Islet of Langerhans (tissue), 1 donor: ENCODE results near the gene RETREG2.

Source experiments
- FAIRE-seq: peaks from one replicate; lab custom pipeline; 2011; peaks lifted over from hg19 to GRCh38; lab: Jason Lieb, UNC

Gene RETREG2

DNA sequence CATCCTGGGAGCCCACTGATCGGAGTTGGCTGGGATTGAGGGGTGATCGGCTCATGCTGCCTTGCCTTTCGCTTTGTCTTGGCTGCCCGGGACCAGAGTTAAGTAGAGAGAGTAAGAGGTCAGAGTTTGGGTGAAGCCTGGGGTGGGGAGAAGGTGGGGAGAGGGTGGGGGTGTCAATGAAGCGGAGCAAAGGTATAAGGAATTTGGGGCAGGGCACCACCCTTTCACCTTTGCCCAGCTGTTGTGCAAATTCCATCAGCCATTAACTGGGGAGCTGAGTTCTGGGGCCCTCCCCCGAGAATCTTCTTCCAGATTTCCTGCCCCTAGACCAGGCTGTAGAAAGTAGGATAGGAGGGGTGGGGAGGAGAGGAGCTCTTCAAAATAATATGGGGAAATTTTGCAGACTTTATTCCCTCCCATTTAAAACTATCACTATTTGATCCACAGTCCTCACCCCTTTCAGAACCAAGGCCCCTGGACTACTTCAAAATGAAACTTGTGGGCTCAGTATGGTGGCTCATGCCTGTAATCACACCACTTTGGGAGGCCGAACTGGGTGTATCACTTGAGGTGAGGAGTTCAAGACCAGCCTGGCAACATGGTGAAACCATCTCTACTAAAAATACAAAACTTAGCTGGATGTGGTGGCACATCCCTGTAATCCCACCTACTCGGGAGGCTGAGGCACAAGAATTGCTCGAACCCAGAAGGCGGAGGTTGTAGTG lies 8.0 kb upstream of the RETREG2 start, which contains the start of gene SLC23A3:
SLC23A3 (minus strand) TSS at position 100 of the 725 bp plus-strand sequence; CDS start at position 55, 45 bp downstream.
- FAIRE-seq = no peak

DNA sequence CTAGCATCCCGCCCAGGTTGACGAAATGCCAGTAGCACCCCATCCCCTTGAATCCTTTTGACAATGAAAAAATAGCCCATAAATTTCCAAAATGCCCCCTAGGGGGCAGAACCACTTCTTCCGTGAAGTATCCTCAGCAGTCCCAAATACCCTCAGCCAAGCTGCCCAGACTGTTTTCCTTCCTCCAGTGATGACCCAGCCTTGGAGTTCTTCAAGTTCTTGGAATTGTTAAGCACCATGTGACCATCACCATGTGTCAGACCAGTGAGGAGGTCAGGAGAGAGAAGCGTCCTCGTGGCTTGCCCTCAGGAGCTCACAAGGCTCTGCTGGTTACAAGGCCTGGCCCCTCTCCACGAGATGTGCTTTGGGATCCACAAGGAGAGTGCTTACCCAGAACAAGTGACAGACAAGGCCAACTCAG lies 6.8 kb upstream of the RETREG2 start:
- FAIRE-seq = no peak

DNA sequence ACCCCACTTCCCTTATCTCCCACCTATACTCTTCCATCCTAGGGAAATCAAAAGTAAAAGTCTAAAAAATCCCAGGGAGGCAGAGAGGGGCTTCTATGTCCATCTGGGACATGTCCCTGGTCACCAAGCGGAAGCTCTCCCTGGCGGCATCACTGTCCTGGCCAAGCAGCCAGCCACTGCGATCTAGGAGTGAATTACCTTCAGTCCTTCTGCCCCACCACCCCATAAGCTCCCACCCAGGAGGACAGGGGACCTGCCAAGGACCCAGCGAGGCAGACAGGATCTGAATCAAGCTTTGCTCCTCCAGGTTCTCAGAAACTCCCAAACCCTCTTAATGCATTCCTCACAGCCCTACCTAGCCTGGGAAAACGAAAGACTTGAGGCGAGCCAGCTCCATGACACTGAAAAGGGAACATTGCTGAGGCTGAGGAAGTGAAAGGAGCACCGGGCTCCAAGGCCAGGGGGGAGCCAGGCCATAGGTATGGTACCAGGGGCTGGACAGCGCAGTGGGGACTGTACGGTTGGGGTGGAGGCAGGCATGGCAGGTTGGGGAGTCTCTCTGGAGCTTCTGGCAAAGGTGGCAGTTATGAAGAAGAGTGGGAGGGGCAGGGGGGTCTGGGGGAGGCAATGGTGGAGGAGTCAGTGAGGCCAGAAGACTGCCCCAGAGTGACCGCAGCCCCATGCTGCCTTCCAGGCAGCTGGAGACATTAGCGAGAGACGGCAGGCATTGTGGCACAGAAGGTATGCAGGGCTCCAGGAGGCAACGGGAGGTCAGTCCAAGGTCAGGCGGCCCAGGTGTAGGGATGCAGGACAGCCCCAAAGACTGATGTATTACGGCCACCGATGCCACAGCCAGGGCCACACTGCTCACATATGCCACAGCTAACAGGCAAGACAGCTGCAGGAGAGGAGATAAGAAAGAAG lies 5.6 kb upstream of the RETREG2 start:
- FAIRE-seq = no peak

DNA sequence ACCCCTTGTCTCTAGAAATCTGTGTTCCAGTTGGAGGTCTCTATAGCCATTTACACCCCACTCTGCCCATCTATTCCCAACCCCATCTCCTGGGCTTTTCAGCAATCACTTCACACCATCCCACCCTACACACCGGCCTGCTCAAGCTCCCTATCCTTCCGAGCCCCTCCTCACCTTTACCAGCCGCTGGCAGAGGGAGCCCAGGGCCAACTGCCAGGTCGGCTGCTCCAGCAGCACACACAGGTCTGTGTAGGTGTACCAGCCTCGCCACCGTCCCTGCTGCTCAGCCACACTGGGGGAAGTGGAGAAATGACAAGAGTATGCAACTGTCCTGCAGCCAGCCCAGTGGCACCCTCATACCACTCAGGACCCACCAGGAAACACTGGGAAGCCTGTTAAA lies 4.9 kb upstream of the RETREG2 start:
- FAIRE-seq = no peak

DNA sequence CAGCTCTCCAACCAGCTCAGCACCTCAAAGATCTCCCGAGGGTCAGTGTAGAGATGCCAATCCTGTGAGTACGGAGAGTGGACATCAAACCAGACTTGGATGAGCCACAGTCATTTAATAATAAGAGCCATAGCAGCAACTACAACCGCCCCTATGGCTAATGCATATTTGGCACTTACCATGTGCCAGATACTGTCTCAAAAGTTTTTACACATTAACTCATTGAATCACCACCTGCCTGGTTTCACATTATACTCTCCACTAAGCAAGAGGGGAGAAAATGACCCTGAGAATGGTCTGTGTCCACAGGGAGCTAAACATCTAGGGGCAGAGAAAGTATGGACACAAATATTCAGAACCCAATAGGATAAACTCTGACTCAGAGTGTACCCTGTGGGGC lies 3.9 kb upstream of the RETREG2 start:
- FAIRE-seq = no peak

DNA sequence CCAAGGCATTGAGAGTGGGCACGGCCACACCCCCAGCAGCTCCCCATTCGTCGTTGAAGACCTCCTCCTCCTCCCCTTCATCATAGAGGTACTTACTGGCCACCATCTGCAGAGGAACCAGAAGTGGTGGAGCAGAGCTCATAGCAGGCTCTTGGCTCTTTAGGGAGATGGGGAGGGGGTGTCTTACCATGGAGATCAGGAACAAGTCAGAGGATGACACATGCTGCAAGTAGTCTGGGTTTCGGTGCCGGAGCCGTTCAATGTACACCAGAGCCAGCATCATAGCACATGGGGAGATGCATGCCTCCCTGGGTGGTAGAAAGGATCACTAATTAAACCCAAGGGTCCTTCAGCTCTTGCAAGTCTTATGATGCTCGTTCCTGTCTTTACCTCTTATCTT lies 3.3 kb upstream of the RETREG2 start:
- FAIRE-seq = no peak

DNA sequence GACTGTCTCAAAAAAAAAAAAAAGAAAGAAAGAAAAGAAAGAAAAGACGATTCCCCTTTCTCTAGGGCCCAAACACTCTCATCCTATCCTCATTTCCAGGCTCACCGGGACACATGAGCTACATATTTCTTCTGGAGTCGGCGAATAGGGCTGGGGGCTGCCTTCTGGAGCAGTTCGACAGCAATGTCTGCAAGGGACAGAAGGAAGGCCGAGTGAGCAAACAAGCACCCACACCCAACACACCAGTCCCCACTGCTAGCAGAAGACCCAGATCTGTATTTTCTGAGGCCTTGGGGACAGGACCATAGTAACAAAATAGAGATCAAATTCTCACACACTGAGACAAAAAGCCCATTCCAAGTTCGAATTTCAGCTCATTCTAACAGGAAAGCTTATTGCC lies 2.6 kb upstream of the RETREG2 start:
- no peak for FAIRE-seq

DNA sequence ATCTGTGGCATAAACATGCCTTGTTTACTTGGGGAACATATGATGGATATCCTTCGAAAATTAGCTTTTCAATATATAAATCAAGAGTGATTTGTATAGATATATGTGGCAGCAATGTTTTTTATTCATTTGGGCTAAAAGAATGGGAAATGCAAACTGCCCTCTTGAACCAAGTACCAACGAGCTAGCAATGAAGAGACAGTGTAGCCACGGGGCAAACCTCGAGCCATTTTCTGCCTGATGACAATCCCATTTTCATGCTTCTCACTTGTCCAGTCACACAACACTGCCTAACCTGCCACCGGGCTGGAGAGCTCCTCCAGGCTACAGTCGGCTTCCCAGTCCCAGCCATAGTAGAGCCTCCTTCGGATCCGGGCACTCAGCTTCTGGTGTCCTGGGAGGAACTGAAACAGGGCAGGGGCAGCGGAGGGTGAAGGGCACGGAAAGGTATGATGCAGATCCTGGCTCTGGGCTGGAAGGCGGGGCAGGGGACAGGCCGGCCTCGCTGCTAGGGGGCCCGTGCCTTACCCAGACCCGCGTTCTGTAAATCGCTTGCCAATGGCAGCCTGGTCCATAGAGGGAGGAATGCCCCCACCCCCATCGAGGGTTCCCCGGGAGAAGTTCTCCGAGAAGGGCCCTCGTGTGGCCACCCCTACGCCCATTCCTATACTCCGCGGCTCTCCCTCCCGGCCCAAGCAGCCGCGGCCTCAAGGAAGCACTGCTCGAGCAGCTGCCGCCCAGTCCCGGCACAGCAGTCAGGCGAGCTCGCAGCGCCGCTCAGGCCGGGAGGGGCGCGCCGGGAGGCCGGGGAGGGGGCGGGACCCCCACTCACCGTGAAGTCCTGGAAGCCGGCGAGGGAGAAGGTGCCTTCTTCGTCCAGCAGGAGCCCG lies 1.9 kb upstream of the RETREG2 start:
- no peak for FAIRE-seq

DNA sequence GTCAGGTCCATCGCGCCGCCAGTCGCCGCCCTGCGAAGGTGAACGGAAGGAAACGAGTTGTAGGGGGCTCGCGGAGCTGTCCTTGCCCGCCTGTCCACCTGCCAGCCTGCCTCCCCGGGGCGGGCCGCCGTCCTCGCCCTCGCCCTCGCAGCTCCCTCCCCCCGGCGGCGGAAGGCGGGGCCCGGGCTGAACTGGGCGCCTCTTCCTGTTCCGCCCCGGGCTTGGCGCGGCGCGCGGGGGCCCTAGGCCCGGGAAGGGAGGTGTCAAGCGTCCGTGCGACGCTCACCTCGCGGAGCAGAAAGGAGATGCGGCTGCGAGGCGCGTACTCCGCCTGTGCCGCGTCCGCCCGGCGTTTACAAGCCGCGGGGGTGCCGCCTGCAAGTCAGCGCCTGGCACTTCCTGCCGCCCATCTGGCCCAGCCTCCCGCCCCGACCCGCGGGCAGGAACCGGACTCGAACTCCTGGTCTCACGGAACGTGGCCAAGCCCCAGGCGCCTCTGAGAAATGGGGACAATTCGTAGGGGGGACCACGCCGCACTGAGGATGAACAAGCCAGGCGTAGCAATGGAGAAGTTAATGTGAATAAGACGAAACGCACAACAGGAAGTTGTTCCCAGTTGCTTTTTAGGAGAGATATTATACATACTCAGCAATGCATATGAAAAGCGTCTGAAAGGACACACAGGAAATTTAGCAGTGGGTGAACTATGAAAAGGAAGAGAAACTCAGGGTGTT lies 1.1 kb upstream of the RETREG2 start, which contains the start of gene CNPPD1:
CNPPD1 (minus strand) TSS at position 108 of the 734 bp plus-strand sequence; CDS start at position 11, 97 bp downstream.
- no peak for FAIRE-seq

DNA sequence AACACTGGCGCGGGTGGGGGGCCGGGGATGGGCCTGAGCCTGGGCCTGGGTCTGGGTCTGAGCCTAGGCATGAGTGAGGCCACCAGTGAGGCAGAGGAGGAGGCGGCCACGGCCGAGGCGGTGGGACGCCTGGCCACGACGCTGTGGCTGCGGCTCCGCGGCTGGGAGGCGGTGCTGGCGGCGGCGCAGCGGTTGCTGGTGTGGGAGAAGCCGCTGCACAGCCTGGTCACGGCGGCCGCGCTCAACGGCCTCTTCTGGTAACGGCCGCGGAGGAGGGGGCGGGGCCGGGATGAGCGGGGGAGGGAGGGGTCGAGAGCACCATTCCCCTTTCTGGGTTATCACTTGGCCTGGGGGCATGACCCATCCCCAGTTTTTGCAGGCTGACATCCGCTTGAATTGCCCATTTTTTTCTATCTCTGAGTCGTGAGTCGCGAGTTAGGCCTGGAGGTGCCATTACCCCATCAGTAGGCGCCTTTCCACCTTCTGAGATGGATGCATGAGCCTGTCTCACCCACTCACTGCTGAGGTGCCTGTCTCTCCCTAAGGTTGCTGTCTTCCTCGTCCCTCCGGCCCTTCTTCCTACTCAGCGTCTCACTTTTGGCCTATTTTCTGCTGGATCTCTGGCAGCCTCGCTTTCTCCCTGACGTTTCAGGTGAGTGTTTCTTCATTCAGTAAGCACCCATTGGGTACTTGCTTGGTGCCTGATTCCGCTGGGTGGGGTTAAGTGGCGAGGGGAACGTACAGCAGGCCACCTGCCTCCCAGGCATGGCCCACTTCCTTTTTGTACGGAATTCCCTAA lies 501 bp downstream of the RETREG2 start:
- no peak for FAIRE-seq

DNA sequence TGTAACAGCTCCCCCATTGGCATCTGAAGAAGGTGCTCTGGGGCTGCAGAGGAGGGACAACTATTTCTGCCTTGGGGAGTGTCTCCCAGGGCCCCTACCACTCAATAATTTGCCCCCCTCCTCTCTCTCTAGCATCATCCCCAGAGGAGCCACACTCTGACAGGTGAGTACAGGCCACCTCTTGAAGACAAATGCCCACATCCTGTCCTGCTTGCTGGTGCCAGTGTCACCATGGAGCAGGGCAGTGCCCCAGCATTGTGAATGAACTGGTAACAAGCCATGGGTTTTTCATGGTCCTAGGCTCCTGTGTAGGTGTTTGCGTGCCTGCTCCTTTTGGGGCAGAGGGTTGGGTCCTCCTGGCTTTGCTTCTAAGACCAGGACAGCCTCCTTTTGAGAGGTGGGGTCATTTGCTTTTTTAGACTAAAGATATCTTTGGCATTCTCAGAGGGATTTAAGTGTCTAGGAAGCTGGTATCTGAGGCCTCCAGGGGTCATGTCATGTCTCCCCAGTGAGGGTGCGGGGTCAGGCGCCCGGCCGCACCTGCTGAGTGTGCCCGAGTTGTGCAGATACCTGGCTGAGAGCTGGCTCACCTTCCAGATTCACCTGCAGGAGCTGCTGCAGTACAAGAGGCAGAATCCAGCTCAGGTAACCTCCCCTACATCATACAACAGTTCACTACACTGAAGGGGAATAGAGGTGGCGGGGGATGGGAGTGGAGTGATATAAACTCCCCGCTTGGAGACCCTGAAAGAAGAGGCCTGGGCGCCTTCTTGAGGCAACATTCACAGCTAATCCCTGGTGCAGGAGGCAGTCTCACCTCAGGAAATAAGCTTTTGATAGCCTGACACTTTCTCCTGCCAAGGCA lies 1.8 kb downstream of the RETREG2 start:
- FAIRE-seq = no peak

DNA sequence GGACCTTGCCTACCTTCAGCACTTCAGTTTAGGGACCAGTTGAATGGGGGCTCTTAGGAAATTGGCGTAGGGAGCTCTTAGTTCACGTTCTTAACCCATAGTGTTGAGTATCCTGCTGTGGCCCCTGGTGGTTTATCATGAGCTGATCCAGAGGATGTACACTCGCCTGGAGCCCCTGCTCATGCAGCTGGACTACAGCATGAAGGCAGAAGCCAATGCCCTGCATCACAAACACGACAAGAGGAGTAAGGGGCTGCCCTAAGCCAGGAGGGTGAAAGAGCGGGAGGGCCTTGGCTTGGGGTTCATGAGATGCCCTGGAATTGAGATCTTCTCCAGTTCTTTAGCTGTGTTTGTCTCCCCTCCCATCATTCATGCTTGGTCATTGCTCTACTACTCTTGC lies 2.9 kb downstream of the RETREG2 start:
- no peak for FAIRE-seq

DNA sequence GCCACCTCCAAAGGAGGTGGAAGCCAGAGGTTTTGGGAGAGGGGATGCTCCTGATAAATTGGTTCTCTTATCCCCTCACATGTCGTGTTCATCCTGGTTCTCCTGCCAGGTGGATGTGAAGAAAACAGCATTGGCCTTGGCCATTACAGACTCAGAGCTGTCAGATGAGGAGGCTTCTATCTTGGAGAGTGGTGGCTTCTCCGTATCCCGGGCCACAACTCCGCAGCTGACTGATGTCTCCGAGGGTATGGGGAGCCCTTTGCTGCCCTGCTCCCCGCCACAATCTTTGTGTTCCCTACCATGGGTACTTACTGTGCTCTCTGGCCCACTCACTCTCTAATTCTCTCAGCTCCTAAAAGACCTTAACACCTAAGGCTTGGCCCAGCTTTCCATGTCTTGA lies 3.5 kb downstream of the RETREG2 start:
- no peak for FAIRE-seq

DNA sequence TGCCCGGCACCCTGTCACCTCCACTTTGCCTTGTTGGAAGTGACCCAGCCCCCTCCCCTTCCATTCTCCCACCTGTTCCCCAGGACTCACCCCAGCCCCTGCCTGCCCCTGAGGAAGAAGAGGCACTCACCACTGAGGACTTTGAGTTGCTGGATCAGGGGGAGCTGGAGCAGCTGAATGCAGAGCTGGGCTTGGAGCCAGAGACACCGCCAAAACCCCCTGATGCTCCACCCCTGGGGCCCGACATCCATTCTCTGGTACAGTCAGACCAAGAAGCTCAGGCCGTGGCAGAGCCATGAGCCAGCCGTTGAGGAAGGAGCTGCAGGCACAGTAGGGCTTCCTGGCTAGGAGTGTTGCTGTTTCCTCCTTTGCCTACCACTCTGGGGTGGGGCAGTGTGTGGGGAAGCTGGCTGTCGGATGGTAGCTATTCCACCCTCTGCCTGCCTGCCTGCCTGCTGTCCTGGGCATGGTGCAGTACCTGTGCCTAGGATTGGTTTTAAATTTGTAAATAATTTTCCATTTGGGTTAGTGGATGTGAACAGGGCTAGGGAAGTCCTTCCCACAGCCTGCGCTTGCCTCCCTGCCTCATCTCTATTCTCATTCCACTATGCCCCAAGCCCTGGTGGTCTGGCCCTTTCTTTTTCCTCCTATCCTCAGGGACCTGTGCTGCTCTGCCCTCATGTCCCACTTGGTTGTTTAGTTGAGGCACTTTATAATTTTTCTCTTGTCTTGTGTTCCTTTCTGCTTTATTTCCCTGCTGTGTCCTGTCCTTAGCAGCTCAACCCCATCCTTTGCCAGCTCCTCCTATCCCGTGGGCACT lies 4.5 kb downstream of the RETREG2 start:
- FAIRE-seq = no peak

DNA sequence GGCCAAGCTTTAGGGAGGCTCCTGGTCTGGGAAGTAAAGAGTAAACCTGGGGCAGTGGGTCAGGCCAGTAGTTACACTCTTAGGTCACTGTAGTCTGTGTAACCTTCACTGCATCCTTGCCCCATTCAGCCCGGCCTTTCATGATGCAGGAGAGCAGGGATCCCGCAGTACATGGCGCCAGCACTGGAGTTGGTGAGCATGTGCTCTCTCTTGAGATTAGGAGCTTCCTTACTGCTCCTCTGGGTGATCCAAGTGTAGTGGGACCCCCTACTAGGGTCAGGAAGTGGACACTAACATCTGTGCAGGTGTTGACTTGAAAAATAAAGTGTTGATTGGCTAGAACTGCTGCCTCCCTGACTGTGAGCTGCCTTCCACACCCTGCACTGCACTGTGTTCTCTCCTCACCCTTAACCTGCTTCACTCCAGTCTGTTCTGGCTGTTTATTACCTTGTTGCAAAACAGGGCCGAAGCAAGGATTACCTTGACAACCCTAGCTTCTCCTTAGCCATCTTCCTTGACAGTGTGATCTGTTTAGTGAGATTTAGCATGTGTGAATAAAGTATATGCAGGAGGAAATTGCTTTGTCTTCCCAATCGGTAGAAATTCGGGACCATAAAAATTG lies 5.2 kb downstream of the RETREG2 start:
- FAIRE-seq = no peak

DNA sequence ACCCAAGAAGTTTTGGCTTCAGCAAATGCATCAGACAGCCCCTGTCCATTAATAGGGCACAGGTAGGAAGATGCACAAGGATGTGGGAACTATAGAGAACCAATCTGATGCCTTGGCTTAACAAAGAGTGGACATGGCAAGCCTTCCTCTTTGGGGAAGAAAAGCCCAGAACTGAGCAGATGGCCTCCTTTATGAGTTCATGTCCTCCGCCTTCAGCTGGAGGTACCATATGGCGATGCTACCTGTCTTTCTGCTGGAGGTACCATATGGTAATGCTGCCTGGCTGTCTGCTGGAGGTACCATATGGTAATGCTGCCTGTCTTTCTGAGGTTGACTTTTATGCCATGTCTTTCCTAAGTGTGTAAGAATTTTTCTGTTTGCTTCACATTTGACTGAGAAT lies 6.0 kb downstream of the RETREG2 start:
- FAIRE-seq = no peak

DNA sequence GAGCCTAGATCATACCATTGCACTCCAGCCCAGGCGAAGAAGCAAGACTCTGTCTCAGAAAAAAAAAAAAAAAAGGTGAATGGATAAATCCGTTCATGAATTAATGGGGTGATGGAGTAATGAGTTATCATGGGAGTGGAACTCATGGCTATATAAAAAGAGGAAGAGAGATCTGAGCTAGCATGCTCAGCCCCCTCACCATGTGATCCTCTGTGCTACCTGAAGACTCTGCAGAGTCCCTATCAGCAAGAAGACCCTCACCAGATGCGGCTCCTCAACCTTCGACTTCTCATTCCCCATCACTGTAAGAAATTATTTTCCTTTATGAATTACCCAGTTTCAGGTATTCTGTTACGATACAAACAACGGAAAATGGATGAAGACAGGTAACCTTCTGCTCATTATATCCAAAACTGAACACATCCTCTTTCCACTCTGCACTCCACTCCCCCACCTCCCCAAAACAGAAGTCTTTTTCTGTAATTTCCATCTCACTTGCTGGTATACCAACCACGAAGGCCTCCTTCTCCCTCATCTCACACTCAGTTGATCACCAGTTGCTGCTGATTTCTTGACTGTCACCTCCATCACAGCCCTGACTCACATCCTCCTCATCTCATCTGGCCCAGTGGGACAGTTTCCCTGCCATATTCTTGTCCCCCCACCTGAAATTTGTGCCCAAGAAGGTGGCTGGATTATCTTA lies 8.8 kb downstream of the RETREG2 start:
- FAIRE-seq = no peak

DNA sequence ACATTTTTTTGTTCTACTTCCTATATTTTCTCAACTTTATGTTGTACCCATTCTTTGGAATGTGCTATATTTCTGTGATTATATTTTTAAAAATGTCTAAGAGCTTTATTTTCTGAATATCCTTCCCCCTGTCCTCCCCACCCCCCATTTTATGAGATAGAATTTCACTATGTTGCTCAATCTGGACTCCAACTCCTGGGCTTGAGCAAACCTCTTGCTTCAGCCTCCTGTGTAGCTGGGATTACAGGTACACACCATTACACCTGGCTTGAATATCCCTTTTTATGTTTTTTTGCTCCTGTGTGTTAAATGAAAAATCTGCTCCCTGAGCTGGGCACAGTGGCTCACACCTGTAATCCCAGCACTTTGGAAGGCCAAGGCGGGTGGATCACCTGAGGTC lies 19.3 kb downstream of the RETREG2 start:
- FAIRE-seq = no peak
